ENCODE measurements around the gene AMACR.

AMACR gene

GRCh38 chr5:33985447-33985846, 22.4 kb downstream of the AMACR start:
- FAIRE-seq (peak; percentile 26), DNase-seq (ENCODE audit: insufficient read length, low spot score) (no peak)
- TF ChIP-seq PAX5 (IDR thresholded peaks at IDR 0.05; ENCODE audit: insufficient read depth, low read length, severe bottlenecking) (no peak), POU2F2 (IDR thresholded peaks at IDR 0.05; ENCODE audit: low read depth, low read length) (no peak), POLR2A (IDR thresholded peaks at IDR 0.05; ENCODE audit: low read depth, low read length) (no peak), TAF1 (IDR thresholded peaks at IDR 0.05; ENCODE audit: low read depth, low read length) (no peak), POLR2AphosphoS5 (IDR thresholded peaks at IDR 0.05; ENCODE audit: low read depth, low read length) (no peak), SPI1 (IDR thresholded peaks at IDR 0.05; ENCODE audit: low read depth, low read length) (no peak)

GRCh38 chr5:33984671-33985124, 23.2 kb downstream of the AMACR start, which contains the start of gene SLC45A2:
SLC45A2 (minus strand) TSS chr5:33984693; CDS start chr5:33984583, 110 bp downstream.
- FAIRE-seq (no peak), DNase-seq (ENCODE audit: insufficient read length, low spot score) (no peak)
- TF ChIP-seq SPI1 (IDR thresholded peaks at IDR 0.05; ENCODE audit: low read depth, low read length) (no peak), POLR2A (IDR thresholded peaks at IDR 0.05; ENCODE audit: low read depth, low read length) (no peak), POU2F2 (IDR thresholded peaks at IDR 0.05; ENCODE audit: low read depth, low read length) (no peak), TAF1 (IDR thresholded peaks at IDR 0.05; ENCODE audit: low read depth, low read length) (no peak), PAX5 (IDR thresholded peaks at IDR 0.05; ENCODE audit: insufficient read depth, low read length, severe bottlenecking) (no peak), POLR2AphosphoS5 (IDR thresholded peaks at IDR 0.05; ENCODE audit: low read depth, low read length) (no peak)

DNA sequence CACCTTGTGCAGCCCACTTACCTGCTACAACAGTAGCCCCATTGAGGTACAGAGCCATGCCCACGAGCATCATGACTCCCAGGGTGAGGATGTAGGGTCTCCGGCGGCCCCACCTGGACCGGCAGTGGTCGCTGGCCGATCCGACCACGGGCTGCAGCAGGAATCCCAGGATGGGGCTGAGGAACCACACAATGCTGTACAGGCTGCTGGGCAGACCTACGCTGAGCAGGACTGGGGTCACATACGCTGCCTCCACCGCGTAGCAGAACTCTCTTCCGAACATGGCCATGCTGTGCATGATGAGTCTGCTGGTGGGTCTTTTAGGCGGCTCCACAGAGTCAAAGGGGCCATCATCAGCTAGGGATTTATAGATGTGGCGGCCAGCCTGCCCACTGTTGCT, 23.7 kb downstream of the AMACR start:
- FAIRE-seq = no peak
- no peak for DNase-seq (ENCODE audit: insufficient read length, low spot score)
- TF ChIP-seq POLR2A (IDR thresholded peaks at IDR 0.05; ENCODE audit: low read depth, low read length) = no peak
- no peak for TF ChIP-seq POU2F2 (IDR thresholded peaks at IDR 0.05; ENCODE audit: low read depth, low read length)
- TF ChIP-seq POLR2AphosphoS5 (IDR thresholded peaks at IDR 0.05; ENCODE audit: low read depth, low read length) = no peak
- TF ChIP-seq PAX5 (IDR thresholded peaks at IDR 0.05; ENCODE audit: insufficient read depth, low read length, severe bottlenecking) = no peak
- TF ChIP-seq TAF1 (IDR thresholded peaks at IDR 0.05; ENCODE audit: low read depth, low read length) = no peak
- no peak for TF ChIP-seq SPI1 (IDR thresholded peaks at IDR 0.05; ENCODE audit: low read depth, low read length)

DNA sequence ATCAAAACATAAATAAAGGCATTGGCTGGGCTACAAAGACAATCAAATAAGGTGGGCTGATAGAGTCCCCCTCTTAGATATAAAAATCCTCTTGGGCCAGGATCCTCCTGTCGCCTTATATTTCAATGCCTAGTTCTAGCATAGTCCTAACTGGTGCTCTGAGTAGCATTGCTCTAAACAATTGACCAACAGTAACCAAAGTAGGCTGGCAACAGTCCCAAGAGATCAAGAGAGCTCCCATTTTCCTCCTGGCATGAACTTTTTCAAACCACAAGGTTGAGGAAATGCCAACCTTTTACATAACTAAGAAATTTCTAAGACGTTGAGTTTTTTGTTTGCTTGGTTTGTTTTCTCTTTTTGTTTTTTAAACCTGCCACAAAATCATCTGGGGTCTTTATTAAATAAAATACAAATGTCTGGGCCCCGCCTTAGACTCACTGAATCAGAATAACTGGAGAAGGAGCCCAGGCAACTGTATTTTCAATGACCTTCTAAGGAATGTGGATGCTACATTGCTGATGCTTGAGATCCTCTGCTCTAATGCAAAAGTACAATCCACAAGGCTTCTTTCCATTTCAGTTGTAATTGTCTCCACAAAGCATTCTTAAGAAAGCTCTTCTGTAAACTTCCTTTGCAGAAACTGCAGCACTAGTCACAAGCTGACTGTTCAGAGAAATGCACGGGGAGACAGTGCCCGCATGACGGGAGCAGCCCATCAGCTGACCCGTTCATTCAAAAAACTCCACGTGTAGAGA, 26.3 kb downstream of the AMACR start:
- DNase-seq (ENCODE audit: insufficient read length, low spot score) = no peak
- FAIRE-seq = no peak
- TF ChIP-seq POLR2AphosphoS5 (IDR thresholded peaks at IDR 0.05; ENCODE audit: low read depth, low read length) = no peak
- TF ChIP-seq TAF1 (IDR thresholded peaks at IDR 0.05; ENCODE audit: low read depth, low read length) = no peak
- no peak for TF ChIP-seq SPI1 (IDR thresholded peaks at IDR 0.05; ENCODE audit: low read depth, low read length)
- TF ChIP-seq PAX5 (IDR thresholded peaks at IDR 0.05; ENCODE audit: insufficient read depth, low read length, severe bottlenecking) = no peak
- no peak for TF ChIP-seq POU2F2 (IDR thresholded peaks at IDR 0.05; ENCODE audit: low read depth, low read length)

- DNase-seq (ENCODE audit: insufficient read length, low spot score) = no peak
- no peak for FAIRE-seq
- TF ChIP-seq PAX5 (IDR thresholded peaks at IDR 0.05; ENCODE audit: insufficient read depth, low read length, severe bottlenecking) (no peak), TAF1 (IDR thresholded peaks at IDR 0.05; ENCODE audit: low read depth, low read length) (no peak), POLR2AphosphoS5 (IDR thresholded peaks at IDR 0.05; ENCODE audit: low read depth, low read length) (no peak), SPI1 (IDR thresholded peaks at IDR 0.05; ENCODE audit: low read depth, low read length) (no peak), POLR2A (IDR thresholded peaks at IDR 0.05; ENCODE audit: low read depth, low read length) (no peak), POU2F2 (IDR thresholded peaks at IDR 0.05; ENCODE audit: low read depth, low read length) (no peak)
These were observed 27.8 kb downstream of the AMACR start for GRCh38 chr5:33980030-33980429.

GRCh38 chr5:33978306-33978705, 29.5 kb downstream of the AMACR start:
- TF ChIP-seq SPI1 (IDR thresholded peaks at IDR 0.05; ENCODE audit: low read depth, low read length) = no peak
- no peak for TF ChIP-seq PAX5 (IDR thresholded peaks at IDR 0.05; ENCODE audit: insufficient read depth, low read length, severe bottlenecking)
- no peak for TF ChIP-seq POLR2AphosphoS5 (IDR thresholded peaks at IDR 0.05; ENCODE audit: low read depth, low read length)
- no peak for TF ChIP-seq TAF1 (IDR thresholded peaks at IDR 0.05; ENCODE audit: low read depth, low read length)
- no peak for TF ChIP-seq POU2F2 (IDR thresholded peaks at IDR 0.05; ENCODE audit: low read depth, low read length)
- no peak for TF ChIP-seq POLR2A (IDR thresholded peaks at IDR 0.05; ENCODE audit: low read depth, low read length)
- FAIRE-seq (no peak), DNase-seq (ENCODE audit: insufficient read length, low spot score) (no peak)

DNA sequence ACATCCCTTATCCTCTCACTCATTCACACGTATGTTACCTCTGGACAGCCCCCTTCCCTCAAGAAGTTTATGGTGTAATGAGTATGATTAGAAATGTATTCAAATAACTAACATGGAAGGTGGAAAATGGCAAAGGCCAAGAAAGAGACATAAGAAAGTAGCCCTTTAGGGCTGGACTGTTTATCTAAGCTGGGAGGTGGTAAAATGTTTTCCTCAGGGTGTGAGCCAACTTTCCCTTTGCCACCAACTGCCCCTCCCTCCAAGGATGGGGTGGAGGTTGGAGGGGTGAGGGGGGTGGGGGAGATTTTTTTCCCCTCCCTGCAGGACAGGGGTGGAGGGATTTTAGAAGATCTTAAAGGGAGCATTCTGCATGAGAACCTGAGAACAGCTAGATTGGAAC, 31.5 kb downstream of the AMACR start:
- TF ChIP-seq TAF1 (IDR thresholded peaks at IDR 0.05; ENCODE audit: low read depth, low read length) (no peak), POLR2A (IDR thresholded peaks at IDR 0.05; ENCODE audit: low read depth, low read length) (no peak), PAX5 (IDR thresholded peaks at IDR 0.05; ENCODE audit: insufficient read depth, low read length, severe bottlenecking) (no peak), POLR2AphosphoS5 (IDR thresholded peaks at IDR 0.05; ENCODE audit: low read depth, low read length) (no peak), POU2F2 (IDR thresholded peaks at IDR 0.05; ENCODE audit: low read depth, low read length) (no peak), SPI1 (IDR thresholded peaks at IDR 0.05; ENCODE audit: low read depth, low read length) (no peak)
- DNase-seq (ENCODE audit: insufficient read length, low spot score) = no peak
- no peak for FAIRE-seq

DNA sequence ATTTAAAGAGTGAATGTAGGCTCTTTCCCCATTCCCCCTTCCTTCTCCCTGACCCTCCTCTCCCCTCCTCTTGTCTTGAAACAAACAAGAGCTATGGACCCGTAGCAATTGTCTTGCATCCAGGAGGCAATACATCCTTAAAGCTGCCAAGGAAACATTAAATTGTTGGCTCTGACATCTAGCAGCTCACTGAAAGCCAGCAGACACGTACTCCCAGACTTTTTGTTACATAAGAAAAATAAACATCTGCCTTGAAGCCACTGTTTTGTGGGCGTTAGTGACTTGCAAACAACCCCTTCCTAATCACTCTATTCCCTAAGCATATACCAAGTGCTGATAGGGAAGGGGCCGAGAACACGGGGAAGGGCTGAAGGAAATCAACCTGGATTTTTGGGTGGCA, 32.0 kb downstream of the AMACR start:
- DNase-seq (ENCODE audit: insufficient read length, low spot score) (no peak), FAIRE-seq (no peak)
- no peak for TF ChIP-seq PAX5 (IDR thresholded peaks at IDR 0.05; ENCODE audit: insufficient read depth, low read length, severe bottlenecking)
- no peak for TF ChIP-seq POLR2AphosphoS5 (IDR thresholded peaks at IDR 0.05; ENCODE audit: low read depth, low read length)
- no peak for TF ChIP-seq POU2F2 (IDR thresholded peaks at IDR 0.05; ENCODE audit: low read depth, low read length)
- no peak for TF ChIP-seq TAF1 (IDR thresholded peaks at IDR 0.05; ENCODE audit: low read depth, low read length)
- no peak for TF ChIP-seq POLR2A (IDR thresholded peaks at IDR 0.05; ENCODE audit: low read depth, low read length)
- no peak for TF ChIP-seq SPI1 (IDR thresholded peaks at IDR 0.05; ENCODE audit: low read depth, low read length)

DNA sequence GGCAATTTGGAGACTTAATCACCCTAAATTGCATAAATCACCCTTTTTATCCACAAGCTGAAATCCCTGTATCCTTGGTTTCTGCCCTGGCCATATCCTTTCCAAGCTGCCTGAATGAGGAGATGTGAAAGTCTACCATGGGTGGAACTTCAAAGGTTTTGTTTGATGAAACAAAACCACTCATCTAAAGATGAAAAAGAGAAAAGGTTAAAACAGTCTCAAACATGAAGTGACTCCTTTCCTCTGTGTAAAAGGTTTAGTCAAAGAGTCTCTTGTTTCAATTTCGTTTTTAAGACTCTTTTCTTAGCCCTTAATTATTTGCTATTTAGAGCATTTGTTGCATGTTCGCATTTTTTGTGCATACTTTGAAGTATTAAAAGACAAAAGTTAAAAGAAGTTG, 34.6 kb downstream of the AMACR start:
- FAIRE-seq (peak; percentile 52), DNase-seq (ENCODE audit: insufficient read length, low spot score) (no peak)
- TF ChIP-seq PAX5 (IDR thresholded peaks at IDR 0.05; ENCODE audit: insufficient read depth, low read length, severe bottlenecking) (no peak), POLR2AphosphoS5 (IDR thresholded peaks at IDR 0.05; ENCODE audit: low read depth, low read length) (no peak), TAF1 (IDR thresholded peaks at IDR 0.05; ENCODE audit: low read depth, low read length) (no peak), POU2F2 (IDR thresholded peaks at IDR 0.05; ENCODE audit: low read depth, low read length) (no peak), SPI1 (IDR thresholded peaks at IDR 0.05; ENCODE audit: low read depth, low read length) (no peak), POLR2A (IDR thresholded peaks at IDR 0.05; ENCODE audit: low read depth, low read length) (no peak)

Measured in GM12891 (cell line).